ENCODE measurements around the gene HEATR5B. TPM values are rescaled to one million over a fixed set of nuclear protein-coding genes. Genes with fewer than 3 reads are reported as not detected.

Gene HEATR5B
- total RNA-seq, 1 donor from 2014 or later = 25.9 TPM

DNA sequence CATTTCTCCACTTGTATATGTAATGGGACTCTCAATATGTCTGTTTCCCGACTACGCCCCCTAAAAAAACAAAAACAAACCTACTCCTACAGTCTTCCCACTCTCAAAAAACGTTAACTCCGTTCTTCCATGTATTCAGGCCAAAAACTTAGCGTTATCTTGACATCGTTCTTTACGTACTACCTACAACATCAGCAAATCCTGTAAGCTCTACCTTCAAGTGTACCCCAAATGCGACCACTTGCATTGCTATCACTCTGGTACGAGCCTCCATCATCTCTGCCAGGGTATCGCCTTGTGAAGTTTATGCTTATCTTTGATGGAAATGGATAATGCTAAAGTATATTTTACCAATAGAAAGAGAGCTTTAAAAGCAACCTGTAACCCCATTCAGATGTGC lies 625 bp upstream of the HEATR5B start:
- TF ChIP-seq, protein P1, sequence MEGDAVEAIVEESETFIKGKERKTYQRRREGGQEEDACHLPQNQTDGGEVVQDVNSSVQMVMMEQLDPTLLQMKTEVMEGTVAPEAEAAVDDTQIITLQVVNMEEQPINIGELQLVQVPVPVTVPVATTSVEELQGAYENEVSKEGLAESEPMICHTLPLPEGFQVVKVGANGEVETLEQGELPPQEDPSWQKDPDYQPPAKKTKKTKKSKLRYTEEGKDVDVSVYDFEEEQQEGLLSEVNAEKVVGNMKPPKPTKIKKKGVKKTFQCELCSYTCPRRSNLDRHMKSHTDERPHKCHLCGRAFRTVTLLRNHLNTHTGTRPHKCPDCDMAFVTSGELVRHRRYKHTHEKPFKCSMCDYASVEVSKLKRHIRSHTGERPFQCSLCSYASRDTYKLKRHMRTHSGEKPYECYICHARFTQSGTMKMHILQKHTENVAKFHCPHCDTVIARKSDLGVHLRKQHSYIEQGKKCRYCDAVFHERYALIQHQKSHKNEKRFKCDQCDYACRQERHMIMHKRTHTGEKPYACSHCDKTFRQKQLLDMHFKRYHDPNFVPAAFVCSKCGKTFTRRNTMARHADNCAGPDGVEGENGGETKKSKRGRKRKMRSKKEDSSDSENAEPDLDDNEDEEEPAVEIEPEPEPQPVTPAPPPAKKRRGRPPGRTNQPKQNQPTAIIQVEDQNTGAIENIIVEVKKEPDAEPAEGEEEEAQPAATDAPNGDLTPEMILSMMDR (IDR thresholded peaks at IDR 0.05; ENCODE audit: insufficient read depth, low read length, poor library complexity, severe bottlenecking) = no peak
- no peaks in the 10 kb centered on the region for H3K27me3 ChIP-seq (ENCODE audit: control insufficient read depth, insufficient read depth, low read length)
- H3K36me3 ChIP-seq (ENCODE audit: control insufficient read depth, insufficient read depth, low read length) = no peaks in the 10 kb centered on the region
- H3K4me3 ChIP-seq (ENCODE audit: low read depth, low read length) = peak overlapping the region; percentile 96
- no peak for DNase-seq (ENCODE audit: low read depth)

DNA sequence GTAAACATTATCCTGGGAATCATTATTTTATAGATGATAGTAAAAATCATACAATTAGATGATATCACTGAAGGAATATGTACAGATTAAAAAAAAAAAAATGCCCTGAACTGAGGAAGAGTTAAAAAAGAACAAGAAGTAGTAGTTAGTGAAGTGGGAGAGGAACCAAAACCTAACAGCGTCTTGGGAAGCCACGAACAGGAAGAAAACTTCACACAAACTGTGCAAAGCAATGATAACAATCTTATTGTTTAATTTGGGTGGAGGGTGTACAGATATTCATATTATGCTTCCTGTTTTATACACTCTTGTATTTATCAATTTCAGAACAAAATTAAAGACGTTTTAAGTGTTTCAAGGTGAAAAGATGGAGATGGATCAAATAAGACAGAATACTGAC lies 3.5 kb downstream of the HEATR5B start:
- H3K4me3 ChIP-seq (ENCODE audit: low read depth, low read length) = no peak overlapping the region
- H3K36me3 ChIP-seq (ENCODE audit: control insufficient read depth, insufficient read depth, low read length) = no peaks in the 10 kb centered on the region
- TF ChIP-seq, protein P1 (IDR thresholded peaks at IDR 0.05; ENCODE audit: insufficient read depth, low read length, poor library complexity, severe bottlenecking) = no peak
- no peak for DNase-seq (ENCODE audit: low read depth)
- no peaks in the 10 kb centered on the region for H3K27me3 ChIP-seq (ENCODE audit: control insufficient read depth, insufficient read depth, low read length)

DNA sequence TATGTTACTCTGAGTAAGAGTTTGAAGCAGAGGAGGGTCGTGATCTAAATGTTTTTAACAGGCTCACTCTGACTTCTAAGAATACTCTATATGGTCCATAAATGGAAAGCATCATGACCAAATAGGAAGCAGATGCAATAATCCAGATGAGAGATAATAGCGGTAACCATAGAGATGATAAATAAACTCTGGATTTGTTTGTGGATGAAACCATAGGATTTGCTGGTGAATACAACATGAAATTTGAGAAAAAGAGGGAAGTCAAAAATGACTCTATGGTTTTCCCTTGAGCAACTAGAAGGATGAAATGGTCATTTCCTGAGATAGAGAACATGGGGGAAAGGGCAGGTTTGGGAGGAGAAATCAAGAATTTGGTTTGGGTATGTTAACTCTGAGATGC lies 3.9 kb downstream of the HEATR5B start:
- DNase-seq (ENCODE audit: low read depth) = no peak
- H3K27me3 ChIP-seq (ENCODE audit: control insufficient read depth, insufficient read depth, low read length) = no peaks in the 10 kb centered on the region
- TF ChIP-seq, protein P1 (IDR thresholded peaks at IDR 0.05; ENCODE audit: insufficient read depth, low read length, poor library complexity, severe bottlenecking) = no peak
- H3K36me3 ChIP-seq (ENCODE audit: control insufficient read depth, insufficient read depth, low read length) = no peaks in the 10 kb centered on the region
- H3K4me3 ChIP-seq (ENCODE audit: low read depth, low read length) = no peak overlapping the region

DNA sequence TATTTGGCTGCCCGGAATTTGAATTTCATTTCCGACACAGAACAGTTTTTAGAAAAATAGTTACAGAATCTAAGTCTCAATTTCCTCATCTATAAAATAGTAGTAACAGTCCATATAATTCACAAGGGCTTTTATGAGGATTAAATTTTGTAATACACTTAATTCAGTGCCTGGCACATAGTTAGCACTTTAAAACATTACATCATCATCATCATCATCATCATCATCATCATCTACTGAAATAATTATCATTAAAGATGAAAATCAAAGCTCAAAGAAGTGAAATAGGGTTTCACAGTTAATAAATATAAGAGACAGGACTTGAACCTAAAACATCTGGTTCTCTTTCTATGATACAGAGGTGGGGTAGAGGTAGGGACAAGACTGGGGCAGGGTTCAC lies 13.2 kb downstream of the HEATR5B start:
- TF ChIP-seq, protein P1 (IDR thresholded peaks at IDR 0.05; ENCODE audit: insufficient read depth, low read length, poor library complexity, severe bottlenecking) = no peak
- Histone ChIP-seq H3K4me3 (ENCODE audit: low read depth, low read length) (no peak overlapping the region), H3K27me3 (ENCODE audit: control insufficient read depth, insufficient read depth, low read length) (no peaks in the 10 kb centered on the region), H3K36me3 (ENCODE audit: control insufficient read depth, insufficient read depth, low read length) (no peaks in the 10 kb centered on the region)
- DNase-seq (ENCODE audit: low read depth) = no peak

DNA sequence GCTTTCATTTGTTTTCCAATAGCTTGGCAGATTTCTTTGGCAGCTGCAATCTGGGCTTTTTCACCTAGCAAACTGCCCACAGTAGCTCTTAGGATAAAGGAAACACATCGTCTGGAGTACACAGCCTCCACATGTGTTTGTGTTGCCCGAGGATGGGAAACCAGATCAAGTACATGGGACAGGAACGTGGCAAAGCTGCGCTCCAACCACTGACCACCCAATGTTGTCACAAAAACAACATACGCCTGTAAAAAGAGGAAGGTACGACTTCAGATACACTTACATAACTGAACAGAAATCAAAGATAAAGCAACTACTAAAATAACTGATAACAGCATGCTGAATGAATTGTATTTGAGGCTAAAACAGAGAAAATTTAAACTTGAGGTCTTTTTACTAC lies 15.5 kb downstream of the HEATR5B start:
- TF ChIP-seq, protein P1 (IDR thresholded peaks at IDR 0.05; ENCODE audit: insufficient read depth, low read length, poor library complexity, severe bottlenecking) = no peak
- Histone ChIP-seq H3K4me3 (ENCODE audit: low read depth, low read length) (no peak overlapping the region), H3K27me3 (ENCODE audit: control insufficient read depth, insufficient read depth, low read length) (no peaks in the 10 kb centered on the region), H3K36me3 (ENCODE audit: control insufficient read depth, insufficient read depth, low read length) (no peaks in the 10 kb centered on the region)
- DNase-seq (ENCODE audit: low read depth) = no peak

DNA sequence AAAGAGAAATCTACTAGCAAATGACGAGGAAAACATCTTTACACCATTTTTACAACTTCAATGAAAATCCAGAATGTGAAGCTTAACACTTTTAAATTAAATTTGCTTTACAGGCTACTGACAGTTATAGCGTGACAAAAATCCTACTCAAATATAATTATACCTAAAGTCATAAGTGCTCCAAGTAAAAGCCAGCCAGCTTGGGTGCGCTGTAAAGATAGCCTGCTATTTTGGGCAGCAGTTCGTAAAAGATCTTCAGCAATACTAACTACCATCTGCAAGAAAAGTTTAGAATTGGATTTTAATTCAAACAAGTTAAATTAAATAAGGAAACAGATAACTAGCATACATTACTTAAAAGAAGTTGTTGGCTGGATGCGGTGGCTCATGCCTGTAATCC lies 22.4 kb downstream of the HEATR5B start:
- Histone ChIP-seq H3K36me3 (ENCODE audit: control insufficient read depth, insufficient read depth, low read length) (no peaks in the 10 kb centered on the region), H3K27me3 (ENCODE audit: control insufficient read depth, insufficient read depth, low read length) (no peaks in the 10 kb centered on the region), H3K4me3 (ENCODE audit: low read depth, low read length) (no peak overlapping the region)
- TF ChIP-seq, protein P1 (IDR thresholded peaks at IDR 0.05; ENCODE audit: insufficient read depth, low read length, poor library complexity, severe bottlenecking) = no peak
- no peak for DNase-seq (ENCODE audit: low read depth)

Data from kidney epithelial cell (primary cell).